IMR-90 (cell line): ENCODE data around the gene APAF1. TPM values are rescaled to one million over a fixed set of nuclear protein-coding genes. Genes with fewer than 3 reads are reported as not detected.

Experiments
- ATAC-seq: fragments of 200-7000 bp; cut with Tn5 transposase; 2 replicates; pipeline ENCODE4 v1.9.1; 2020; ENCODE audit warnings: low read depth, mild to moderate bottlenecking, moderate library complexity
- BruUV-seq: library from RNA; stranded (reverse); fragments of 400-500 nt; replicated peaks from 2 replicates; lab custom pipeline; 2021; lab: Mats Ljungman, UMichigan
- CTCF ChIA-PET: fragments of 300-600 bp; formaldehyde crosslinking; extraction: SDS; loops from one replicate; lab custom pipeline; 2021; ENCODE audit warnings: antibody characterized with exemption; lab: Yijun Ruan, JAX
- POLR2A ChIA-PET: fragments of 300-600 bp; sonication (Branson Sonifier 250); formaldehyde crosslinking; loops from one replicate; lab custom pipeline; 2022; ENCODE audit warnings: antibody characterized with exemption; ENCODE audit not compliant: unreplicated experiment; lab: Charles Lee
- DNase-seq: peaks from one replicate; pipeline ENCODE4 v3.0.0; 2013
- H2AFZ ChIP-seq: replicated peaks from 2 replicates; pipeline ENCODE3; 2013; ENCODE audit warnings: low read length, mild to moderate bottlenecking; ENCODE audit not compliant: poor library complexity
- H2AK5ac ChIP-seq: 2 replicates; pipeline ENCODE4 v1.6.1; 2013; ENCODE audit warnings: low read depth, low read length, inconsistent platforms
- H2AK9ac ChIP-seq: replicated peaks from 2 replicates; pipeline ENCODE3; 2013; ENCODE audit warnings: mild to moderate bottlenecking, low read depth, low read length, moderate library complexity; ENCODE audit not compliant: poor library complexity
- H2BK120ac ChIP-seq: 2 replicates; pipeline ENCODE4 v1.6.1; 2013; ENCODE audit warnings: low read depth, low read length, inconsistent platforms
- H2BK15ac ChIP-seq: 3 replicates; pipeline ENCODE4 v1.6.1; 2013; ENCODE audit warnings: low read depth, low read length, inconsistent platforms
- H2BK20ac ChIP-seq: 2 replicates; pipeline ENCODE4 v1.6.1; 2013; ENCODE audit warnings: low read depth, mild to moderate bottlenecking, inconsistent platforms, low read length, moderate library complexity
- H2BK5ac ChIP-seq: 2 replicates; pipeline ENCODE4 v1.6.1; 2013; ENCODE audit warnings: mild to moderate bottlenecking, low read depth, low read length, inconsistent platforms; ENCODE audit not compliant: poor library complexity, severe bottlenecking
- H3K14ac ChIP-seq: replicated peaks from 2 replicates; pipeline ENCODE4 v1.6.1; 2013; ENCODE audit warnings: low read depth, low read length, inconsistent platforms
- H3K18ac ChIP-seq: 2 replicates; pipeline ENCODE4 v1.6.1; 2013; ENCODE audit warnings: low read depth, low read length, control low read depth
- H3K23ac ChIP-seq: 2 replicates; pipeline ENCODE4 v1.6.1; 2013; ENCODE audit warnings: low read depth, low read length, inconsistent platforms
- H3K27ac ChIP-seq: 2 replicates; pipeline ENCODE4 v1.5.1; 2013; ENCODE audit warnings: mild to moderate bottlenecking, control low read depth, low read length; ENCODE audit not compliant: insufficient read depth
- H3K27me3 ChIP-seq: 2 replicates; pipeline ENCODE4 v1.6.1; 2013; ENCODE audit warnings: low read length; ENCODE audit not compliant: control insufficient read depth, insufficient read depth
- H3K36me3 ChIP-seq: 2 replicates; pipeline ENCODE4 v1.6.1; 2013; ENCODE audit warnings: low read length, mixed read lengths; ENCODE audit not compliant: control insufficient read depth, insufficient read depth
- H3K4ac ChIP-seq: 2 replicates; pipeline ENCODE4 v1.6.1; 2013; ENCODE audit warnings: low read depth, low read length, inconsistent platforms
- H3K4me1 ChIP-seq: 2 replicates; pipeline ENCODE4 v1.6.1; 2013; ENCODE audit warnings: low read length, mixed read lengths; ENCODE audit not compliant: control insufficient read depth, insufficient read depth
- H3K4me2 ChIP-seq: 2 replicates; pipeline ENCODE4 v1.6.1; 2013; ENCODE audit warnings: low read depth, mild to moderate bottlenecking, control low read depth, low read length, moderate library complexity
- H3K4me3 ChIP-seq: 2 replicates; pipeline ENCODE4 v1.5.1; 2013; ENCODE audit warnings: low read depth, mild to moderate bottlenecking, control low read depth, low read length, moderate library complexity; ENCODE audit not compliant: insufficient read depth
- H3K56ac ChIP-seq: 2 replicates; pipeline ENCODE4 v1.6.1; 2013; ENCODE audit warnings: low read length, inconsistent platforms; ENCODE audit not compliant: insufficient read depth; ENCODE audit errors: extremely low read depth
- H3K79me1 ChIP-seq, 2 experiments: 2 replicates each; pipeline ENCODE4 v1.6.1; 2013; ENCODE audit warnings: low read length in 2 of 2, inconsistent platforms in 1 of 2, low read depth in 1 of 2
- H3K9ac ChIP-seq: 2 replicates; pipeline ENCODE4 v1.6.1; 2013; ENCODE audit warnings: low read depth, low read length, control low read depth
- H3K9me1 ChIP-seq: 2 replicates; pipeline ENCODE4 v1.6.1; 2013; ENCODE audit warnings: low read length, inconsistent platforms; ENCODE audit not compliant: insufficient read depth
- H3K9me3 ChIP-seq: 2 replicates; pipeline ENCODE4 v1.6.1; 2013; ENCODE audit warnings: low read length; ENCODE audit not compliant: control insufficient read depth, insufficient read depth
- H4K20me1 ChIP-seq: 2 replicates; pipeline ENCODE4 v1.6.1; 2013; ENCODE audit warnings: low read length, inconsistent platforms; ENCODE audit not compliant: insufficient read depth
- H4K5ac ChIP-seq: 2 replicates; pipeline ENCODE4 v1.6.1; 2013; ENCODE audit warnings: mild to moderate bottlenecking, low read depth, low read length, control low read depth
- H4K8ac ChIP-seq, 2 experiments: 2 replicates each; pipeline ENCODE4 v1.6.1; 2013; ENCODE audit warnings: low read depth in 2 of 2, low read length in 2 of 2, control low read depth in 1 of 2, inconsistent platforms in 1 of 2
- H4K91ac ChIP-seq: 2 replicates; pipeline ENCODE4 v1.6.1; 2013; ENCODE audit warnings: low read depth, low read length, inconsistent platforms; ENCODE audit not compliant: insufficient read depth
- BHLHE40 ChIP-seq: fragments of 150-350 bp; IDR thresholded peaks from 2 replicates; pipeline ENCODE4 v1.6.1; 2016; ENCODE audit warnings: mild to moderate bottlenecking, low read depth, low read length
- CEBPB ChIP-seq: IDR thresholded peaks from 2 replicates; pipeline ENCODE4 v1.6.1; 2012; ENCODE audit warnings: low read depth, low read length, improper control_type of control experiment
- CHD1 ChIP-seq: IDR thresholded peaks from 2 replicates; pipeline ENCODE4 v1.6.1; 2012; ENCODE audit warnings: low read depth, low read length, improper control_type of control experiment
- FOS ChIP-seq: fragments of 150-350 bp; IDR thresholded peaks from 2 replicates; pipeline ENCODE4 v1.6.1; 2016; ENCODE audit warnings: low read depth, low read length
- MAFK ChIP-seq: IDR thresholded peaks from 2 replicates; pipeline ENCODE4 v1.6.1; 2012; ENCODE audit warnings: low read depth, low read length, improper control_type of control experiment
- NFE2L2 ChIP-seq: fragments of 150-350 bp; IDR thresholded peaks from 2 replicates; pipeline ENCODE4 v1.6.1; 2016; ENCODE audit warnings: low read depth, mild to moderate bottlenecking, low read length
- POLR2A ChIP-seq: IDR thresholded peaks from 2 replicates; pipeline ENCODE4 v1.6.1; 2012; ENCODE audit warnings: mild to moderate bottlenecking, low read depth, low read length
- RCOR1 ChIP-seq: IDR thresholded peaks from 2 replicates; pipeline ENCODE4 v1.6.1; 2012; ENCODE audit warnings: mild to moderate bottlenecking, low read length, improper control_type of control experiment; ENCODE audit not compliant: insufficient replicate concordance
- RFX5 ChIP-seq: IDR thresholded peaks from 2 replicates; pipeline ENCODE4 v1.8.0; 2012; ENCODE audit warnings: low read depth, mild to moderate bottlenecking, low read length, moderate library complexity
- WGBS, 2 experiments: methylation state at CpG; one replicate each; pipeline versions ENCODE4 v1.1.5 to v1.1.7; 2013; ENCODE audit warnings: missing lambda C conversion rate in 2 of 2; ENCODE audit not compliant: insufficient read length in 1 of 2; ENCODE audit errors: extremely low coverage in 2 of 2; 5-methylcytosine and 5-hydroxymethylcytosine counted together
- dilution Hi-C: fragments of 300-500 bp; cut with HindIII; formaldehyde crosslinking; loops from one replicate; pipeline ENCODE4 v1.14.3; 2018; ENCODE audit warnings: low sequenced_read_pairs; ENCODE audit not compliant: unreplicated experiment
- in situ Hi-C: fragments of 300-500 bp; cut with MboI; formaldehyde crosslinking; loops from 3 replicates; pipeline ENCODE4 v1.14.3; 2019; ENCODE audit warnings: low sequenced_read_pairs, inconsistent platforms, mixed read lengths
- intact Hi-C: fragments of 100-400 bp; cut with micrococcal nuclease; formaldehyde crosslinking; loops from 2 replicates; pipeline ENCODE4 v1.10.0; 2022
- polyA plus RNA-seq, 3 experiments: library from polyadenylated mRNA; depleted of rRNA; stranded (reverse); fragments of >200 nt; gene quantifications; 2 replicates each; pipeline ENCODE4 v1.2.3, GENCODE V29; 2012; ENCODE audit warnings: low replicate concordance in 1 of 3
- total RNA-seq: library from RNA; depleted of rRNA; stranded (reverse); fragments of >200 nt; gene quantifications from 2 replicates; pipeline ENCODE4 v1.2.3, GENCODE V29; 2012
- TF ChIP-seq, protein P1 (sequence below): fragments of 150-350 bp; IDR thresholded peaks from 2 replicates; pipeline ENCODE4 v1.6.1; 2016; ENCODE audit warnings: low read depth, mild to moderate bottlenecking, low read length, moderate library complexity, borderline replicate concordance
- TF ChIP-seq, protein P2 (sequence below): conservative IDR thresholded peaks from 2 replicates; pipeline ENCODE4 v1.5.1; 2012; ENCODE audit warnings: mild to moderate bottlenecking, low read depth, low read length, improper control_type of control experiment
- TF ChIP-seq, protein P3 (sequence below): fragments of 150-350 bp; IDR thresholded peaks from 2 replicates; pipeline ENCODE4 v1.6.1; 2017; ENCODE audit warnings: mild to moderate bottlenecking, antibody characterized with exemption, low read length, low read depth

Gene APAF1
- total and polyA plus RNA-seq, 2 of the 4 experiments (the other 2 are of a cell fraction) = 10.9 to 32.8 TPM

DNA sequence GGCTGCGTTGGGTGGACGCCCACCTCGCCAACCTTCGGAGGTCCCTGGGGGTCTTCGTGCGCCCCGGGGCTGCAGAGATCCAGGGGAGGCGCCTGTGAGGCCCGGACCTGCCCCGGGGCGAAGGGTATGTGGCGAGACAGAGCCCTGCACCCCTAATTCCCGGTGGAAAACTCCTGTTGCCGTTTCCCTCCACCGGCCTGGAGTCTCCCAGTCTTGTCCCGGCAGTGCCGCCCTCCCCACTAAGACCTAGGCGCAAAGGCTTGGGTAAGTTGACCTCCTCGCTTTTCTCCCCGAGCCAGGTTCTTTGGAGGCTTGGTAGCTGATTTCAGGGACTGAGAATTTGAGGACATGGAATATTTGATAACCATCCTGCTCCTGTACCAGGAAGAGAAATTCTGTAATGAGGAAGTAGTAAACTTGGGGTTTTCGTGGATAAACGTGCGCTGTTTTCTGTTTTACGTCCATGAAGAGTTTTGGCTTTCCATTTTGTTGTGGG, 530 bp downstream of the APAF1 start (continued):
- no peak for TF ChIP-seq RFX5

DNA sequence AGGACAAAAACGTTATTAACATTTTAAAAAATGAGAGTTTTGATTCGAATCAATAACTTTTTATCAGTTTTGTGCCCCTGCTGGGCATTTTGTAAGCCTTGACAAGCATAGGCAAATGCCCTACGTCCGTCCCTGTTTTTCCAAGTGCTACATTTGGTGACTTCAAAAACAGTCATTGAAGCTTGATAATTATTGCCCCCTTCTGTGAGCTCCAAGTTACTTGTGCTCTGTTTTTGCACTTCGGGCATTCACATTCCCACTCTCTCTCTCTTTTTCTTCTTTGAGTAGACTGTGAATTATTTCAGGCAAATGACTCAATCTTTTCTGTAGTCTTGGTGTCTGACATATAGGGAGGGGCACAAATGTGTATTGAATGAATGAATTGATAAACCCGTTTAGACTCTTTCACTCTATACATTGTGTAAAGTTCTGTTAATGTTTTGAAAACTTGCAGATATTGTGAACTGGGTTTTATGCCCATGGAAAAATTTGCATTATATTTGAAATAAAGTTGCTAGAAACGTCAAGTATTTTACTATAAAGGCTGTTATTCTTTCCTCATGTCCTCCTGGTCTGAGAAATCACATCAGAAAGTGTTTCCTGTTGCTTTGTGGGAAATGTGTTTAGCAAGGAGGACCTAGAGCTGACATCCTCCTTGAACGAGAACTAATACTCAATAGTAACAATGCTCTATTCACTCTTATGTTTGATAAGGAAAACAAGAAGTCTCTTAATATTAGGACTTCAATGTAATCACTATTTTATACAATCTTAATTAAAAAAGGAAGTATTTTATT, 1.4 kb downstream of the APAF1 start:
- no peak for ATAC-seq
- H3K4me1 ChIP-seq = no peaks in the 10 kb centered on the region; the same call in 1 of the 2 replicates
- H3K4me2 ChIP-seq = peak overlapping the region; percentile 88
- in situ Hi-C loops = no loop called here
- H3K14ac ChIP-seq = no peak overlapping the region; the same call in 1 of the 2 replicates
- no TSS peak for BruUV-seq
- H3K79me1 ChIP-seq = no peaks in the 10 kb centered on the region; a peak in 2 of 4 replicates
- no peak overlapping the region for H2AK9ac ChIP-seq
- H3K23ac ChIP-seq = peak overlapping the region; percentile 7; the same call in 1 of the 2 replicates
- peak overlapping the region; percentile 67 for H3K4me3 ChIP-seq
- no peak overlapping the region for H2BK15ac ChIP-seq
- WGBS, 2 experiments = no CpG with 5 or more reads among the region's 8 CpGs
- no peak overlapping the region for H4K5ac ChIP-seq
- no peak overlapping the region for H3K4ac ChIP-seq
- peaks cover 8% of the 10 kb centered on the region for H3K36me3 ChIP-seq
- H2AFZ ChIP-seq = no peak overlapping the region
- no peak overlapping the region for H2BK5ac ChIP-seq
- peak overlapping the region; percentile 73 for H3K9ac ChIP-seq
- H3K27ac ChIP-seq = no peak overlapping the region
- H3K9me3 ChIP-seq = no peaks in the 10 kb centered on the region
- H2AK5ac ChIP-seq = no peak overlapping the region
- no peak overlapping the region for H3K56ac ChIP-seq
- DNase-seq = peak; percentile 32
- no peak overlapping the region for H2BK120ac ChIP-seq
- CTCF ChIA-PET = interaction anchor here (0.7 to 1.2 kb wide), 3 partner anchors 13 to 362 kb away, joined by 3 to 4 read pairs (median 3); no protein-coding TSS in a partner anchor
- H3K27me3 ChIP-seq = no peaks in the 10 kb centered on the region
- intact Hi-C loops = loop anchor here (10.0 kb wide), 1 partner anchor 132 kb away; the partner anchor contains the start of gene TMPO
- H3K18ac ChIP-seq = no peak overlapping the region
- dilution Hi-C loops = no loop called here
- H4K20me1 ChIP-seq = 0 out of 2 replicates have a peak, but pooled peaks cover 3% of the 10 kb centered on the region
- no peaks in the 10 kb centered on the region for H3K9me1 ChIP-seq
- H4K8ac ChIP-seq = no peak overlapping the region
- POLR2A ChIA-PET = no interaction called here
- no peak overlapping the region for H4K91ac ChIP-seq
- no peak overlapping the region for H2BK20ac ChIP-seq
- TF ChIP-seq, protein P1, sequence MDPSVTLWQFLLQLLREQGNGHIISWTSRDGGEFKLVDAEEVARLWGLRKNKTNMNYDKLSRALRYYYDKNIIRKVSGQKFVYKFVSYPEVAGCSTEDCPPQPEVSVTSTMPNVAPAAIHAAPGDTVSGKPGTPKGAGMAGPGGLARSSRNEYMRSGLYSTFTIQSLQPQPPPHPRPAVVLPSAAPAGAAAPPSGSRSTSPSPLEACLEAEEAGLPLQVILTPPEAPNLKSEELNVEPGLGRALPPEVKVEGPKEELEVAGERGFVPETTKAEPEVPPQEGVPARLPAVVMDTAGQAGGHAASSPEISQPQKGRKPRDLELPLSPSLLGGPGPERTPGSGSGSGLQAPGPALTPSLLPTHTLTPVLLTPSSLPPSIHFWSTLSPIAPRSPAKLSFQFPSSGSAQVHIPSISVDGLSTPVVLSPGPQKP = no peak
- TF ChIP-seq NFE2L2 (no peak), RCOR1 (no peak), BHLHE40 (no peak), CEBPB (no peak), CHD1 (no peak), POLR2A (no peak), FOS (no peak), MAFK (no peak)
- TF ChIP-seq, protein P2, sequence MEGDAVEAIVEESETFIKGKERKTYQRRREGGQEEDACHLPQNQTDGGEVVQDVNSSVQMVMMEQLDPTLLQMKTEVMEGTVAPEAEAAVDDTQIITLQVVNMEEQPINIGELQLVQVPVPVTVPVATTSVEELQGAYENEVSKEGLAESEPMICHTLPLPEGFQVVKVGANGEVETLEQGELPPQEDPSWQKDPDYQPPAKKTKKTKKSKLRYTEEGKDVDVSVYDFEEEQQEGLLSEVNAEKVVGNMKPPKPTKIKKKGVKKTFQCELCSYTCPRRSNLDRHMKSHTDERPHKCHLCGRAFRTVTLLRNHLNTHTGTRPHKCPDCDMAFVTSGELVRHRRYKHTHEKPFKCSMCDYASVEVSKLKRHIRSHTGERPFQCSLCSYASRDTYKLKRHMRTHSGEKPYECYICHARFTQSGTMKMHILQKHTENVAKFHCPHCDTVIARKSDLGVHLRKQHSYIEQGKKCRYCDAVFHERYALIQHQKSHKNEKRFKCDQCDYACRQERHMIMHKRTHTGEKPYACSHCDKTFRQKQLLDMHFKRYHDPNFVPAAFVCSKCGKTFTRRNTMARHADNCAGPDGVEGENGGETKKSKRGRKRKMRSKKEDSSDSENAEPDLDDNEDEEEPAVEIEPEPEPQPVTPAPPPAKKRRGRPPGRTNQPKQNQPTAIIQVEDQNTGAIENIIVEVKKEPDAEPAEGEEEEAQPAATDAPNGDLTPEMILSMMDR = no peak
- TF ChIP-seq, protein P3, sequence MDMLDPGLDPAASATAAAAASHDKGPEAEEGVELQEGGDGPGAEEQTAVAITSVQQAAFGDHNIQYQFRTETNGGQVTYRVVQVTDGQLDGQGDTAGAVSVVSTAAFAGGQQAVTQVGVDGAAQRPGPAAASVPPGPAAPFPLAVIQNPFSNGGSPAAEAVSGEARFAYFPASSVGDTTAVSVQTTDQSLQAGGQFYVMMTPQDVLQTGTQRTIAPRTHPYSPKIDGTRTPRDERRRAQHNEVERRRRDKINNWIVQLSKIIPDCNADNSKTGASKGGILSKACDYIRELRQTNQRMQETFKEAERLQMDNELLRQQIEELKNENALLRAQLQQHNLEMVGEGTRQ = no peak
